ELF-1 (cell line): ENCODE results near the gene CDC42BPA.
"Not testable (repeated sequence)": the region's sequence is repeated elsewhere in the genome, so short reads cannot be mapped to it uniquely, and the experiment has no call there.

ENCODE experiments used
- DNase-seq: peaks from one replicate; pipeline ENCODE4 v3.0.0-alpha.2; 2016; ENCODE audit warnings: low read depth, low spot score

Gene CDC42BPA

GRCh38 chr1:227308367-227309336 lies 9.6 kb downstream of the CDC42BPA start:
- DNase-seq: no peak

- DNase-seq: no peak
These were observed 11.6 kb downstream of the CDC42BPA start for GRCh38 chr1:227306689-227307088.

DNA sequence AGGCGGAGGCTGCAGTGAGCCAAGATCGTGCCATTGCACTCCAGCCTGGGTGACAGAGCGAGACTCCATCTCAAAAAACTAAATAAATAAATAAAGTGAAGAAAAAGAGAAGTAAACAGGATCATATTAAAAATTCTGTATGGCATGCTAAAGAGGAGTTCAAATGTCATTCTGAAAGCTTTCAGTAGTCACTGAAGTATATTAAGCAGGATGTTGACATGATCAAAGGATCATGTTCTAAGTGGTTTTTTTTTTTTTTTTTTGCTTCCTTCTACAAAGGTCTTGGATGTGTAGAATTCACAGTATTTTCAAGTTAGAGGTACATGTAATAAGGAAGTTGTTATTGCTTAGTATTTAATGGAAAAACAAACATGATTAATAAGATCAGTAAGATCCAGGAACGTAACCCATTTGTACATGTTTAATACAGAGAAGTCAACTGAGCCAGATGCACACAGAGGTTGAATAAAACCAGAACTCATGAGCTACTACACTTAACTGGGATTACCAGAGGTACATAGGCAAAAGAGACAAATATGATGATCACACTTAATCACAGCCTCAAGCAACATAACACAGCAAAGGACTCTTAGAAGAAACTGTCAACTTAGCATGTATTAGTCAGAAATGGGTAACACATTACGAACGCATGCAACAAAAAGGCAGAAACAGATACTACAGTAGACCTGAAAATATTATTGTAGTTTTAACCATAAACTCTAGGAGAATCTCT lies 12.2 kb downstream of the CDC42BPA start:
- no peak for DNase-seq

DNA sequence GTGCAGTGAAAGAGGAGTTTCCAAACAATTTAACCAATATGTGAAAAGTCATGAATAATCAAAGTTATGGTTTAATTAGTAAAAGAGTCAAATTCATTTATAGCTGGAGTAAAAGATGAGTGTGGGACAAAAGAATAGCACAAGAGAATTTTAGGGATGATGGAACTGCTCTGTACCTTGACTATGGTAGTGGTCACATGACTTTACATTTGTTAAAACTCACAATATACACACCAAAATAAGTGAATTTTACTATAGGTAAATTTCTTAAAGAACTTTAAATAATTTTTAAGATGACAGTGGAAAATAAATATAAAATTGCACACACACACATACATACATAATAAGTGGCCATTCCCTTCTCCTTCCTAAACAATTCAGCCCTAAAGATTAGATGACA lies 13.6 kb downstream of the CDC42BPA start:
- no peak for DNase-seq

DNA sequence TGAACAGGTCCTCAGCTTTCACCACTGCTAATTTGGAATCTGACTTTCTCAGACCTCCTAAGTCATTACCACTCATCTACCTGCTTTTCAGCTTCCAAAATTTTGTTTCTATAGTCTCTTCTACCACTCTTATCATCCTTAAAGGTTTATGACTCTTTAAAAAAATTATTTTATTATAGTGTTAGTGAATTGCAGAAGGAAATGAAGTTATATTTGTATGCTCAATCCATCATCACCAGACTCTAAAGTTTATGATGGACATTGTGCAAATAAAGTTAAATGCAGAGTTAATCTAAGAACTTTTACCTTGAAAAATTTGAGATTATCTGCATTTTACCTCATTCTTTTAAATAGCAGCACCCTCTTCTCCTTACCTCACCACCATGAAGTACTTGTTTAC lies 14.6 kb downstream of the CDC42BPA start:
- no peak for DNase-seq

DNA sequence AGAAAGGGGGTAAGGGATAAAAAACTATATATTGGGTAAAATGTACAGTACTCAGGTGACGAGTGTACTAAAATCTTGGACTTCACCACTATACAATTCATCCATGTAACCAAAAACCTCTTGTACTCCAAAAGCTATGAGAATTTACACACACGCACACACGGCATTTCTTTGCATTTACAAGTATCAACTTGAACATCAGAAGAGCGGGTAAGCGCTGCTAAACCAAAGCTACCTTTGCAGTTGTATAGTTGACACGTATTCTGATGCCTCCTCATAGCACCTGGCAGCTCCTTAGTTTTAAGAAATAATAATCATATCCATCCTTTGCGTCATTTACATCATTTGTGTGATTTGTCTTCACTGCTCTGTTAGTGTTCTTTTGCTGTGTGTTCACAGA lies 17.6 kb downstream of the CDC42BPA start:
- no peak for DNase-seq

DNA sequence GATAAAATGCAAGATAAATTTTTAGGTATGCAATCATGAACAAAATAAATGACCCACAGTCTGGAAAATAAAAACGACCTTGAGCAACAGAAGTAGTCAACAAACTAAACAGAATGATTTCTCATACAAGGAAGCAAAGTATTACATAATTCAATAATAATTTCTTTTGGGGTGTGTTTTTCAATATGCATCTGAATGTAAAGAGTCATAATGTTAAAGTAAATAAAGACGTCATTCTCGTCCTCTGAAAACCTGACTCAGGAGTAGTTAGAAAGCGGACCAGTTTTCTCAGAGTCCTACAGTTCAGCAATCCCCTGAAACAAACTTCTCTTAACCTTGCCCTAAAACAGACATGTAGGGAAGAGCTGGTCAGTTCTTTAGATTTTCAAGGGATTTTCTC lies 18.6 kb downstream of the CDC42BPA start:
- no peak for DNase-seq

GRCh38 chr1:227299241-227299627 lies 19.1 kb downstream of the CDC42BPA start:
- DNase-seq: no peak

DNA sequence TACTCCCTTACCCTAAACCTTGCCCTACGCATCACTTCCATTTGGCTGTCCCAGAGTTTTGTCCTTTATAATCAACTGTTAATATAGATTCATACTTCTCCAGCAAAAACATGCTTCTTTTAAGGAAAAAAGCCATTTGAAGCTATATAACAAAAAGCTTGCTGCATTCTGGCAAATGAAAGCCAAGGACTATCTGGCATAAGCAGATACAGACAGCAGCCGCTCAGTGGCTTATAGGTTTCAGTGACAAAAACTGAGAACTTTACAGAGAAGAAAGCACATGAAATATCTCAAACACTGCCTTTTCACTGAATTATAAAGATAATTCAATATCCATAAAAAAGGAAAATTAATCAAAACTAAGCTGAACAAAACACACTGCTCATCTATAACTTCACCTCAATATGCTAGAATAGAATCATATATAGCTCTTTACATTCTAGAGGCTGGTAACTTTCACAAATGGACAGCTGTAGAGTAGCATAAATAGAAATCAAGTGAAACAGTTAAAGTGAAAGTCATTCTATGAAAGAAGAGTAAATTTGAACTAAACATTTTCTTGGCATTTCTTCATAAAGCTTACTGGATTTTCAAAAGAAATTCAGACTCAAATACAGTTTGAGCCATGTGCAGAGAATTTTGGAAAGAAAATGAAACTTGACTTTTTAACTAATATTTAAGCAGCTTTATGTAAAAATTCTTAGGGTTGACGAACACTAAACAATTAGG lies 19.6 kb downstream of the CDC42BPA start:
- no peak for DNase-seq

GRCh38 chr1:227297073-227297793 lies 21.1 kb downstream of the CDC42BPA start:
- no peak for DNase-seq

- DNase-seq: no peak
These were observed 22.7 kb downstream of the CDC42BPA start for GRCh38 chr1:227295609-227296008.

- DNase-seq: no peak
These were observed 32.5 kb downstream of the CDC42BPA start for GRCh38 chr1:227285745-227286144.

- DNase-seq: no peak
These were observed 36.9 kb downstream of the CDC42BPA start for GRCh38 chr1:227281371-227281770.

- no peak for DNase-seq
These were observed 37.5 kb downstream of the CDC42BPA start for GRCh38 chr1:227280836-227281235.

- DNase-seq: not testable (repeated sequence)
These were observed 42.1 kb downstream of the CDC42BPA start for GRCh38 chr1:227276156-227276693.

GRCh38 chr1:227273557-227273956 lies 44.7 kb downstream of the CDC42BPA start:
- DNase-seq: no peak

DNA sequence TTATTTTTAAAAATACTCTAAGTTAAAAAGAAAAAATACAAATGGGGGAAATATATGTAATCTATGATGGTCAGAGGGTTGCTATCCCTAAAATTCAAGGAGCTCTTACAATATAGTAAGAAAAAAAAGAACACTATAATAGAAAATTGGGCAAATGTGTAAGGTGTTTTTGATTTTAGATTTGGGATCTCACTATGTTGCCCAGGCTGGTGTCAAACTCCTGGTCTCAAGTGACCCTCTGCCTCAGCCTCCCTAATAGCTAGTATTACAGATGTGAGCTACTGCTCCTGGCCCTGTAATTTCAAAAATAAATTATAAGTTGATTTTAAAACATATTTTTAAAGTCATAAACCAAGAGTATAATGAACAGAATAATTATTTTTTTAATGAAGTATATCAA lies 45.9 kb downstream of the CDC42BPA start:
- no peak for DNase-seq

GRCh38 chr1:227270554-227270953 lies 47.7 kb downstream of the CDC42BPA start:
- no peak for DNase-seq

GRCh38 chr1:227268943-227269342 lies 49.3 kb downstream of the CDC42BPA start:
- no peak for DNase-seq

- DNase-seq: no peak
These were observed 52.4 kb downstream of the CDC42BPA start for GRCh38 chr1:227265891-227266290.

DNA sequence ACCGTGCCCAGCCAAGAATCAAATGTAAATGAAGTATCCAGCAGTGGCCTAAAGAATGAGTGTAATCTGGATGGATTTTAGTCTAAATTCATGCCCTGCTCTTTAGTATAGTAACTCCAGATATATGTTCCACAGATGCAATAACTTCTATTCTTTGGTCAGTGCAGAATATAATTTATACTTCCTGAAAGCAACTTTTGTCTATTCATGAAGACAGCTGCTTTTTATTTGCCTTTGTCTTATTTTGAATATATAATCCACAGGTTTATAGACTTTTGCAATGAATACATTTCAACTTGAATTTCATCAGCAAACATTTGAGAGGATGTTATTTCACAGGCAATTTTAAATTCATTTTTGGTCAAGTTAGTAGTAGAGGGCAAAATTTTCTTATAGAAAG lies 54.4 kb downstream of the CDC42BPA start:
- DNase-seq: no peak
